ENCODE results near the gene MAMDC4.

The MAMDC4 gene

GRCh38 chr9:136902259-136902821, 50.2 kb downstream of the MAMDC4 start:
- H3K4me3 ChIP-seq (ENCODE audit: low read depth, low read length): no peak overlapping the region
- CTCF ChIA-PET: interaction anchor here (0.5 to 0.7 kb wide), 2 partner anchors 127 to 230 kb away, joined by 3 read pairs; no protein-coding TSS in a partner anchor
- TF ChIP-seq ZNF621 (tag by site-specific recombination; IDR thresholded peaks at IDR 0.05) (no peak), KLF8 (tag by site-specific recombination; IDR thresholded peaks at IDR 0.05) (no peak)
- no peaks in the 10 kb centered on the region for H3K9me3 ChIP-seq (ENCODE audit: control insufficient read depth, insufficient read depth, low read depth, low read length)
- 0 out of 2 replicates have a peak overlapping the region, but pooled peaks have one; percentile 16 for H3K27ac ChIP-seq (ENCODE audit: extremely low read depth, low read depth, low read length)
- peaks cover 19 to 72% of the 10 kb centered on the region in 2 experiments; a peak in 2 of 3 replicates for H3K36me3 ChIP-seq (ENCODE audit: control insufficient read depth in 2 of 2, insufficient read depth in 1 of 2, low read length in 2 of 2)
- POLR2A ChIA-PET: interaction anchor here (0.5 to 1.5 kb wide), 3 partner anchors 16 to 59 kb away, joined by 3 to 7 read pairs (median 5); partner anchors contain the start of gene TRAF2
- no peaks in the 10 kb centered on the region for H3K4me1 ChIP-seq (ENCODE audit: control insufficient read depth, insufficient read depth, low read length)

GRCh38 chr9:136903041-136903554, 51.0 kb downstream of the MAMDC4 start:
- no peaks in the 10 kb centered on the region for H3K4me1 ChIP-seq (ENCODE audit: control insufficient read depth, insufficient read depth, low read length)
- TF ChIP-seq ZNF18 (tag by site-specific recombination; IDR thresholded peaks at IDR 0.05): no peak
- no peak for TF ChIP-seq KLF1 (tag by site-specific recombination; IDR thresholded peaks at IDR 0.05)
- TF ChIP-seq ZNF639 (tag by site-specific recombination; IDR thresholded peaks at IDR 0.05): no peak
- TF ChIP-seq ZNF114 (tag by site-specific recombination; IDR thresholded peaks at IDR 0.05): no peak
- TF ChIP-seq INSM2 (tag by site-specific recombination; IDR thresholded peaks at IDR 0.05): no peak
- no peak for TF ChIP-seq ZNF580 (tag by site-specific recombination; IDR thresholded peaks at IDR 0.05)
- no peak for TF ChIP-seq ZNF510 (tag by site-specific recombination; IDR thresholded peaks at IDR 0.05; ENCODE audit: insufficient replicate concordance)
- no peak for TF ChIP-seq ZNF529 (tag by site-specific recombination; IDR thresholded peaks at IDR 0.05; ENCODE audit: insufficient replicate concordance)
- TF ChIP-seq ZNF350 (tag by site-specific recombination; IDR thresholded peaks at IDR 0.05): no peak
- TF ChIP-seq YY2 (tag by site-specific recombination; IDR thresholded peaks at IDR 0.05): no peak
- no peak for TF ChIP-seq HOXC10 (CRISPR knock-in tag; IDR thresholded peaks at IDR 0.05)
- TF ChIP-seq PATZ1 (tag by site-specific recombination; IDR thresholded peaks at IDR 0.05): no peak
- no peak for TF ChIP-seq ZNF837 (tag by site-specific recombination; IDR thresholded peaks at IDR 0.05)
- no peak for TF ChIP-seq ZFP3 (tag by site-specific recombination; IDR thresholded peaks at IDR 0.05; ENCODE audit: low read depth)
- no peak for TF ChIP-seq TRIM28 (IDR thresholded peaks at IDR 0.05; ENCODE audit: borderline replicate concordance, low read length)
- TF ChIP-seq ZNF404 (tag by site-specific recombination; IDR thresholded peaks at IDR 0.05): no peak
- TF ChIP-seq ZNF138 (tag by site-specific recombination; IDR thresholded peaks at IDR 0.05; ENCODE audit: borderline replicate concordance): no peak
- no peak for TF ChIP-seq ZNF664 (tag by site-specific recombination; IDR thresholded peaks at IDR 0.05)
- POLR2A ChIA-PET: interaction anchor here (0.6 to 1.5 kb wide), 4 partner anchors 17 to 176 kb away, joined by 3 to 5 read pairs (median 3); partner anchors contain the start of gene TRAF2

More at GRCh38 chr9:136903041-136903554, 51.0 kb downstream of the MAMDC4 start:
- Histone ChIP-seq H3K4me3 (ENCODE audit: low read depth, low read length) (no peak overlapping the region), H3K36me3 (ENCODE audit: control insufficient read depth in 2 of 2, insufficient read depth in 1 of 2, low read length in 2 of 2) (peaks cover 19 to 79% of the 10 kb centered on the region in 2 experiments; a peak in 2 of 3 replicates), H3K9me3 (ENCODE audit: control insufficient read depth, insufficient read depth, low read depth, low read length) (no peaks in the 10 kb centered on the region), H3K27ac (ENCODE audit: extremely low read depth, low read depth, low read length) (no peak overlapping the region)
- CTCF ChIA-PET: no interaction called here
